ENCODE results near the gene DENND5B.
"Not testable (repeated sequence)": the region's sequence is repeated elsewhere in the genome, so short reads cannot be mapped to it uniquely, and the experiment has no call there.

The DENND5B gene

DNA sequence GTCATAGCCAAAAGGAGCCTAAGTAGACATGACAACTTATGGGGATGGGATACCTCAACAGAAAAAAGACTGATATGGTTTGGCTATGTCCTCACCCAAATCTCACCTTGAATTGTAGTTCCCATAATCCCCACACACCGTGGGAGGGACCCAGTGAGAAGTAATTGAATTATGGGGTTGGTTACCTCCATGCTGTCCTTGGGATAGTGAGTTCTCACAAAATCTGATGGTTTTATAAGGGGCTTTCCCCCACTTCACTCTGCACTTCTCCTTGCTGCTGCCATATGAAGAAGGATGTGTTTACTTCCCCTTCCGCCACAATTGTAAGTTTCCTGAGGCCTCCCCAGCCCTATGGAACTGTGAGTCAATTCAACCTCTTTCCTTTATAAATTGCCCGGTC lies 89.9 kb downstream of the DENND5B start:
- DNase-seq, result not testable (repeated sequence)

DNA sequence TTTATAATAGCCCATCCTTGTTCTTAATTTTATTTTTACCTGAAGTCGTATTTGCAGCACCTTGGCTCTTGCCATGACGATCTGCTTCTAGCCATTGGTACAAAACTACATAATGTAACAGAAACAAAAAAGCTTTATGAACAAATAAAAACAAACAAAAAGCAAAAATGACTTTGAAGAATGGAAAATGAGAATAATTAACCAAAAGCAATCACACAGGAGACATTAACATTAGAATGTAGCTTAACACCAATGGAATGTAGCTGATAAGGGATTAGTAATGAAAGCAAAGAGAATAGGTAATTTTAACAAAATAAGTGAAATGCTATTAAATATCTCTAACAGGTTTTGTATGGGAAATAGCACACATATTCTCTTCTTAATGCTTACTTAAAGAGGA lies 91.4 kb downstream of the DENND5B start:
- DNase-seq, result no peak

DNA sequence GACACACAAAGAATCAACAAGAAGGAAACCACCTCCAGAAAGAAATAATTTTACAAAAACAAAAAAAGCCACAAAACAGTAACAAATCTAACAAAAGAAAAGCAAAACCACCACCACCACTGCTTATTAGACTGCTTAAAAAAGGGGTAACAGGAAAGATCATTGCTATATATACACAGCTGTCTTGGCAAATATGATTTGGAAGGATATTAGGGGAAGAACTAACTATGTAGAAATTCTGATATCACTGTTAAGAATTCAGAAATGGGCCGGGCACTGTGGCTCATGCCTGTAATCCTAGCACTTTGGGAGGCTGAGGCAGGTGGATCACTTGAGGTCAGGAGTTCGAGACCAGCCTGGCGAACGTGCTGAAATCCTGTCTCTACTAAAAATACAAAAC lies 92.5 kb downstream of the DENND5B start:
- no peak for DNase-seq

DNA sequence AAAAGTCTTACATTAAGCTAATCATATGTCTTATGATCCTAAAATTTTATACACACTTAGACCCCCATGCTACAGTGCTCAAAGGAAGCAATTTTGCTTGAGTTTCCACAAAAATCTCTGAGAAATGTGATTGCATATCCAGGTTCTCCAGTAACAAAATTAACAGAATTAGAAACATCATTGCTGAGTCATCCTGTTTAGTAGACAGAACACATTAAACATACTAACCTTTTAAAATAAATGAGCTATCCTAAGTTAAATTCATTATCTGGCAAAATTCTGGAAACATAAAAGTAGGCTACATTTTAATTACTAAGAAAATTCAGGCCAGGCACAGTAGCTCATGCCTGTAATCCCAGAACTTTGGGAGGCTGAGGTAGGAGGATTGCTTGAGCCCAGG lies 94.7 kb downstream of the DENND5B start:
- DNase-seq, result no peak

DNA sequence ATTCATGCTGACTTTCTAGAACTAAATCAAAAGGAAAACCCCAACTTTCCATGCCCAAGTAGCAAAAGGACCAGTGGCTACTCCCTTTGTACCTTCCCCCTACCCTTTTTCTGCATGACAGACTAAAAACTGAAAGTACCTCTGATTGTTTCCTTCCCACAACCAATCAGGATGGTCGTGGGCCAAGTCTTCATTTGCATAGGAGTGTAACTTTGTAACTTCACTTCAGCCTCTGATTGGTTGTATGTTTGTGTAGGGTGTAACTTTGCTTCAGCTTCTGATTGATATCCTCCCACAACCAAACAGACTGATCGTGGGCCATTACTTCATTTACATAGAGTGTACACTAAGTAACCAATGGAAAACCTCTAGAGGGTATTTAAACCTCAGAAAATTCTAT lies 96.5 kb downstream of the DENND5B start:
- no peak for DNase-seq

DNA sequence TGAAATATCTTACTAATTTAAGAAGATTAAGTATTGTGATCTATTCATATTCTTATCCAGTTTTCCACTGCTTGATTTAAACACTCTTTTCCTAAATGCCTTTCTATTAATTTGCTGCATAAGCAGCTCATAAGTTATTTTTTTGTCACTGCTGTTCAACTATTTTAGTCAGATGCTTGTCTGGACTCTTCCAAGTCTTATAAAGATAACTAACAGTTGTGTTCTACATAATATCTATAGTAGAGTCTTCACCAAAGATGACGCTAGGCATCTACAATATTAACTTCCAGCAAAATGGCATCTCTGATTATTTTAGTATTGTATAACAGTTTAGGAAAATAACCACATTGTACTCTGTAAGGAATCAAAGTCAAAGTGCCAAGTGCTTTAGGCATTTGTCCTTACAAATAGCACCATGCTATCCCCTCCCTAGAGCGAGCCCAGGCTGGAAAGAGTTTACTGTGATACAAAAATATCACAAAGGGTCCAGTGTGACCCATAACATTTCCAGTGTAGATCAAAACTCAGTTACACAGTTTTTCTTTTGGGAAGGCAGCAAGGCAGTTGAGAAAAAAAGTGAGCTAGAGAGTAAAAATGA lies 98.2 kb downstream of the DENND5B start:
- DNase-seq, result no peak

DNA sequence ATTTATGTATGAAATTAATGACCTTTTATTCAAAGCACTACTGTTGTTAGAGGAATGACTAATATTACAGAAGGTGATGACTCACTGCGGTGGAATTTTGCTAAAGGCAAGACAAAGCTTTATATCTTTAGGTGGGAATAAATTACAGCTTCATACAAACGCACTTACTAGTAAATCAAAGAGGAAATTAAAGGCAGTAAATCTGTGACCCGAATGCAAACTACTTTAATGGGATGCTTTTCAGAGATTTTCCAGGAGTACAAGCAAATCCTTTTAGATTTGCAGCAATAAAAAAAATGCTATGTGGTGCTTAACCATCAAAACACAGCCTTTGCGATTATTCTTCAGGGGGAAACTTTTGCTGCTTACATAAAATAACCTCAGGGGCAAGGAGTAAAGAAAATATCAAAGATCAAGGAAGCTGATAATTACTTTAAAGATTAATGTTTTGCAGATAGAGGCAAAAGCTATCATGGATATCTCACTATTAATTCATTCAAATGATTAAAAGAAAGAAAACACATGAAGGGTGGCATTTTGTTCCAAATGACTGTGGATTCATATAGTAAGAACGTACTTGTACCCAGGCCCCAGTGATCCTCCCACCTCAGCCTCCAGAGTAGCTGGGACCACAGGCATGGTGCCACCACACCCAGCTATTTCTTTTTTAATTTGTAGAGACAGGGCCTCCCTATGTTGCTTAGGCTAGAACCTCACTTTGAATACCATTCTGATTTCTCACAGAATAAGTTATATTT lies 98.9 kb downstream of the DENND5B start:
- no peak for DNase-seq

DNA sequence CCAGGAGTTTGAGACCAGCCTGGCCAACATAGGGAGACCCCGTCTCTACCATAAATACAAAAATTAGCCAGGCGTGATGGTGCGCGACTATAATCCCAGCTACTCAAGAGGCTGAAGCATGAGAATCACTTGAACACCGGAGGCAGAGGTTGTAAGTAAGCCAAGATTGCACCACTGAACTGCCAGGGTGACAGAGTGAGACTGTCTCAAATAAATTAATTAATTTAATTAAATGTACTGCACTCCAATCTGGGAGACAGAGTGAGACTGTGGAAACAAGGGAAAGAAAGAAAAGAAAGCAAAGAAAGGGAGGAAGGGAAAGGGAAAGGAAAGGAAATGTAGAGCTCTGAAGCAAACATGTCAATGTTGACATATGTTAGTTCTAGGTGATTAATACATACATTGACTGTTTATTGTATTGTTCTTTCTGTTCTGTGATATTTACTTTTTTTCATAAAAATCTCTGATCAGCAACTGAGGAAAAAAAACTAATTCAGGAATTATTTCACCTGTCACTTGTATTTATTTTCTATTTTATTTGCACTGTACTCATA lies 99.6 kb downstream of the DENND5B start:
- no peak for DNase-seq

DNA sequence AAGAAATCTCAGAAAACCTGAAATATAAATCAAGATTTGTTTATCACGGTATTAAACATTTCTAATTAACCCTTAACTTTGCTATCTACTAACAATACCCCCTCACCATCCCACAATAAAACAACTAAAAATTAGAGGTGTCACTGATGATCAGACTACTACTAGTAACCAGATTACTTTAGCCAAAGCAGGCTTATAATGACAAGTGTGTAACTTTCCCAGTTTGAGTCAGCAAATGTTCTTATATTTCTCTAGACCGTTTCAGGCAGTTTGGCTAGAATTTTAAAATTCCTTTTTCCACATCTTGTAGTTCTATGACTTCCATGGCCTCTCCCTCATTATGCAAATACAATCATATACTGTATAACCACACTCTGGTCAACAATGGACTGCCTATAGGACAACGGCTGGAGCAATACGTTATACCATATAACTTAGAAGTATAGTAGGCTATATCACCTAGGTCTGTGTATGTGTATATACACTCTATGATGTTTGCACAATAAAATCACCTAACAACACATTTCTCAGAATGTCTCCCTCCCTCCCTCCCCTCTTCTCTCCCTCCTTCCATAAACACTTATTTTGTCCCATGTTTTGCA lies 102.1 kb downstream of the DENND5B start:
- DNase-seq, result no peak

DNA sequence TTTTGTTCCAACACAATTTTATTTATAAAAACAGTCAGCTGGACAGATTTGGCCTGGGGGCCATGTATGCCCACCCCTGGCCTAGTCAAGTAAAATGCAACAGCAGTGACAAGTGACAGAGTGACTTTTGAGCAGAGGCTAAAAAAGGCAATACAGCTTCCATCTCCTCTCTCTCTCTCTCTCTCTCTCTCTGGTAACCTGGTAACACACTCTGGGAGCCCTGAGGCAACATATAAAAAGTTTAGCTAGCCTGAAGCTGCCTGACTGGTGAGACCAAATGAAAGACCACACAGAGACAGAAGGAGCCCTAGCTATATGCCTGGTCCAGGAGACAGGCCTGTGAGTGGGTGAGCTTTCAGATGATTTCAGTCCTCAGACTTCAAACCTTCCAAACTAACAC lies 105.4 kb downstream of the DENND5B start:
- DNase-seq, result no peak

DNA sequence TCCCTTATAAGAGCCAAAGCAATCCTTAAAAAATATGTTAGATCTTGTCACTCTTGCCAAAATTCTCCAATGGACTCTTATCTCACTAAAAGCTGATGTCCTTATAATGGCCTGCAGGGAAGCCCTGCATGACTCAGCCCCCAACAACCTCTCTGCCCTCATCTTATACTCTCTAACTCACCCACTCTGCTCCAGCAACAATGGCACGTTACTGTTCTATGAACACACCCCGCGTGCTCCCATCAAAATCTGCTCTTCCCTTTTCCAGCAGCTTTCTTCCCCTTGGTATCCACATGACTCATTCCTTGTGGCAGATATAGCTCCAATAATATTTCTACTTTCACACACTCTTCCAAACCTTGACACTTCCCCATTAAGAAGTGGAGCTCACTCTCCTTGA lies 108.1 kb downstream of the DENND5B start:
- no peak for DNase-seq

DNA sequence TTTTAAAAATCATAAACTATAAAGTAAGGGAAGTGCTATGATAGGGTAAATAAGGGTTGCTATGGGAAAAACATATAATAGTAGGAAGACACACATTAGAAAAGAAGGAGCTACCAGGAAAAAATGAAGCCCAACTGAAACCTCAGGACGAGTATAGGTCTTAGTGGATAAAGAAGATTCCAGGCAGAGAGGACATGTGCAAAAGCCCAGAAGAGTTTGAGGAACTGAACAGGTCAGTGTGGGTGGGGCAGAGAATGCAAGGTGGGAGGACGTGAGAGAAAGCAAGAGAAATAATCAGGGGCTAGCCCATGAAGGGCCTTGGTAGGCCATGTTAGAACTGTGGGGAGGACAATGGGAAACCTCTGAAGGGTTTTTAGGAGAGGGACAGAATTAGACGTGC lies 109.5 kb downstream of the DENND5B start:
- DNase-seq, result no peak

DNA sequence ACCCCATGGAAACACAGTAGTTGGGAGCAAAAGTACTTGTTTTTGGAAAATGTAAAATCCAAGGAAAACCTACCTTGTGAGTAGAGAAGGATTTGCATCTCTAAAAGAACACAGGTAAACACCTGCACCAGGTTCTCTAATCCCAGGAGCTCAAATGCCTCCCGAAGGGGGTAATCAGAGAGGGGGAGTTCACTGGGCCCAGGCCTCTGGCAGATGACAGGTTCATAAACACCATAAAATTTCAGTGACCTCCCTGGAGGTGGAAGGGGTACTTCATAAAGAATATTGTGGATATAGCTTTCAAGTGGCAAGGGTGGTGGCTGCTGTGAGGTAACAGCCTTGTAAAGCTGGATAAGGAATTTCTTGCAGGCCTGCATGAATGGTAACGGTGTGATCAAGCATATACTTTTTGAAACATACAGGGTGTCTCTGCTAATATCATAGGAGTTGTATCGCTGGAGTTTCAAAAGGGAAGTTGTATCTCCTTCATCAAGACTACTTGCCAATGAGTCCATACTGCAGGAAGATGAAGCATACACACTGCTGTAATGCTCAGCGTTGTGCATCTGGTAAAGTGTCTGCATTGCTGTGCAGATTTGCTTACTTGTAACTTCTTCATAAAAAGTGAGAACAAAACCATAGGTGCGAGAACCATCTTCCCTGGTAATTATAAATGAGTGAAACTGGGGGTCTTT lies 111.3 kb downstream of the DENND5B start:
- DNase-seq, result no peak

DNA sequence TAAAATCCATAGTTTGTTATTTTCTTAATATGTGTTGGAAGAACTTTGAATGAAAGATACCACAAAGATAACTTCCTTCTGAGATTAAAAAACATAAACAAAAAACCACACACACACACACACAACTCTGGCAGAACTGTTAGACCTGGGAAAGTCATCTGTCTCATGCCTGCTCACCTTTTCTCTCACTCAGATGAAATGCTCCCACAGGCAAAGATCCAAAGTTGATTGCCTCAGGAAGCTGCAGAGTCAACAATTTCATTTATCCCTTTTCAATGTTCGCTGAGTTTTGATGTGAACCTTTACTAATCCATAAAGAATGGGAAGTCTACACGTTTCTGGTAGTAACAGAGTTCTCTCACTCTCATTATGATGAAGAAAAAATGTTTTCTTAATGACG lies 112.0 kb downstream of the DENND5B start:
- no peak for DNase-seq

DNA sequence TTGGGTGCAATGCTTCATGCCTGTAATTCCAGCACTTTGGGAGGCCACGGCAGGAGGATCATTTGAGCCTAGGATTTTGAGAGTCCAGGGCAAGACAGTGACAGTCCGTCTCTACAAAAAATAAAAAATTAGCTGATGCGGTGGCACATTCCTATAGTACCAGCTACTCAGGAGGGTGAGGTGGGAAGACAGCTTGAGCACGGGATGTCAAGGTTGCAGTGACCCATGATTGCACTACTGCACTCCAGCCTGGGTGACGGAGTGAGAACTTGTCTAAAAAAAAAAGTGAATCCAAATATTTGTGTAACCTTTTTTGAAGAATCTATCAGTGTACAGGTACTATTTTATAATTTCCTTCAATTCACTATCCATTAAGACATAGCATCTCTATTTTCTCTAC lies 112.5 kb downstream of the DENND5B start:
- no peak for DNase-seq

DNA sequence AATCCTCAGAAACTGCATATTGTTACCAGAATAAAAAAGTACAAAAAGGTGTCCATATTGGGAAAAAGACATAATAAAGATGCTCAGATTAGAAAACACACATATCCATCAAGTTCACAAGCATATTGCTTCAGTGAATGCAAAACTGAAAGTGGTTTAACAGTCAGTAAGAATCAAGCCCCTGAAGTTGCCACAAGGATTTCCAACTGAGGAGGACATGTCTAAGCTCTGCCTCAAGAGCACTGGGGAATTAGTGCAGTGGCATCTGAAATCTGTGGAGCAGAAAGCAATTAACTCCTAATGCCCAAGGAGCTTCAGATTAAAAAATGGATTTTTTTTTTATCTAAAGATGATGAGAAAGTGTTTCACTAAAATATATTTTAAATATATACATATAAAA lies 113.2 kb downstream of the DENND5B start:
- no peak for DNase-seq

DNA sequence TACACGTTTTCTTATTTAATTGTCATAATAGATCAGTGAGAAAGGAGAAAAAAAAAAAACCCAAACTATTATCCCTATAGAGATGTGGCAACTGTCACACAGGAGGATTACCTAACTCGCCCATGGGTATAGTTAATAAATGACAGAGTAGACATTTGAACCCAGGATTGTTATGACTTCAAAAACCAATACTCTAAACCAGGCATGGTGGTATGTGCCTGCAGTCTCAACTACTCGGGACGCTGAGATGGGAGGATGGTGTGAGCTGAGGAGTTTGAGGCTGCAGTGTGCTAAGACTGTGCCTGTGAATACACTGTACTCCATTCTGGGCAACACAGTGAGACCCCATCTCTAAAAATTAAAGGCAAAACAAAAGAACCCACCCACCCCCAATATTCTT lies 114.5 kb downstream of the DENND5B start:
- DNase-seq, result no peak

DNA sequence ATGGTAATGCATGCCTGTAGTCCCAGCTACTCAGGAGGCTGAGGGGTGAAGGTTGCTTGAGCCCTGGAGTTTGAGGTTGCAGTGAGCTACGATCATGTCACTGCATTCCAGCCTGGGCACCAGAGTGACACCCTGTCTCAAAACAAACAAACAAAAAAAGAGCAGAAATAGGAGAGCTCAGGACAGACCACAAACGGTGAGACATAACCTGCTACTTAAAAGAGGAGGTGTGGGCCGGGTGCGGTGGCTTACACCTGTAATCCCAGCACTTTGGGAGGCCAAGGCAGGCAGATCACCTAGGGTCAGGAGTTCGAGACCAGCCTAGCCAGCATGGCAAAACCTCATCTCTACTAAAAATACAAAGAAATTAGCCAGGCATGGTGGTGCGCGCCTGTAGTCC lies 115.3 kb downstream of the DENND5B start:
- DNase-seq, result not testable (repeated sequence)

DNA sequence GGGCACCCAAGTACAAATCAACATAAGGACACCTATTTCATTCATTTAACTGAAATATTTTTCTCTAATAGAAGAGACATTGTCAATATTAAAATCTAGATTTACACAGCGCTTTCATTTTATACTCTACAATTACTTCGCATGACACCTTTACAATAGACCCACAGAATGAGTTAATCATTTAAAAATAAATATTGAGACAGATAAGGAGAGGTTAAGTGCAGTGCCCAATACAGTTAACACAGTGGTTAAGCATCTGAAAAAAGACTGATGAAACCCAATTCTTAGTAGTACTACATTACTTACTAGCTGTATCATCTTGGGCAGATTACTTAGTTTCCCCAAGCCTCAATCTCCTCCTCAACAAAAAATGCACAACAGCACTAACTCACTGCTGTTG lies 116.2 kb downstream of the DENND5B start:
- DNase-seq, result no peak

DNA sequence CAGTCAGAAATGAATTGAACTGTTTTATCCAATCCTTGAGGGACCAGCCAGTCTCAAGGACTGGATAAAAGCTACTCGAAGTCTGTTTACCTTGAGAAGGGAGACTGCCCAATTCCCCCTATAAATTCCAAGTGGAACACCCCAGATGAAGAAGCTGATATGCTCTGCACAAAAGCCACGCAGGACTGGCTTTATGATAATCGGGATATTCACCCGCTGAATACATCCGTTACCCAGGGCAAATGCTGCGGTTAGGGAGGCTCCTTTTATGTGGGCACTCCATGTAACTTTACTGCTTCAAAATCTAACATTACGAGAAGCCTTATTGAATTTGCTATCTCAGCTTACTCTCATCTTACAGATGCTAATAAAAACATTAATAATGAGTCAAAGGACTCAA lies 119.1 kb downstream of the DENND5B start:
- no peak for DNase-seq

DNA sequence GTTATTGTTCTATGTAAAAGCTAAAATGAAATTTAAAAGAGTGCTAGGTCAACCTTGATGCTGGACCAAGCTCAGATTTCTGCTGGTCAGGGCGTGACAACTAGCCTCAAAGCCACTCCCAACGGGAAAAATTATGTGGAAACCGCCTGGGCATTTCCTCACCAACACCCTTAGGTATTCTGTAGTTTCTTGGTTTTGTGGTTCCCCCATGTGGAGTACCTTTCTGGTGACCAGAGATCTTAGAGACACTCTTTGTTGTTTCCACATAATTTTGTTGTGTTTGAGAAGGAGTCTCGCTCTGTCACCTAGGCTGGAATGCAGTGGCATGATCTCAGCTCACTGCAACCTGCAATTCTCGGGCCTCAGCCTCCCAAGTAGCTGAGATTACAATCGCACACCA lies 119.9 kb downstream of the DENND5B start:
- DNase-seq, result no peak

DNA sequence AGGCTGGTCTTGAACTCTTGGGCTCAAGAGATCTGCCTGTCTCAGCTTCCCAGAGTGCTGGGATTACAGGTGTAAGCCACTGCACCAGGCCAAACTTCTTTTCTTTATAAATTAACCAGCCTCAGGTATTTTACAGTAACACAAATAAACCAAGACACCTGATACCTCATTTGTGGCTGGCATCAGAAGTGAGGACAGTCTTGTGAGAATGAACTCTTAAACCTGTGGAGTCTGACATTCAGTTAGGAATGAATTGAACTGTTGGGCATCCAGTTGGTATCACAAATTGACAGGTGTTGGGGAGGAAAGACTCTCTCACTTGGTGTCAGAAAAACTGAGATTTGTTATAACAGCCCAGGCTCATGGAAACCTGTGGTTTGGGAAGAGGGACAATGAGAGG lies 120.5 kb downstream of the DENND5B start:
- DNase-seq, result no peak

DNA sequence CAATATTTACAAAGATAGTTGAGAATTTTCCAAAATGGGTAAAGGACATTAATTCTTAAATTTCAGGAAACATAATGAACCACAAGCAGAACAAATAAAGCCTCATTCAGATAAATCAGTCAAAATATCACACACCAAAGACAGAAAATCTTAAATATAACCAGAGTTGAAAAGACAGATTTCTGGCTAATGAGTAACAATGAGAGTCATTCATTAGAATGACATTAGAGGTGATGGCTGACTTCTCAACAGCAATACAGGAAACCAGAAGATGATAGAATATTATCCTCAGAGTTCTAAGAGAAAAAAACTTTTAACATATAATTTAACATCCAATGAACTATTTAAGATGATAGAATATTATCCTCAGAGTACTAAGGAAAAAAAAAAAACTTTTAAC lies 124.2 kb downstream of the DENND5B start:
- DNase-seq, result no peak

DNA sequence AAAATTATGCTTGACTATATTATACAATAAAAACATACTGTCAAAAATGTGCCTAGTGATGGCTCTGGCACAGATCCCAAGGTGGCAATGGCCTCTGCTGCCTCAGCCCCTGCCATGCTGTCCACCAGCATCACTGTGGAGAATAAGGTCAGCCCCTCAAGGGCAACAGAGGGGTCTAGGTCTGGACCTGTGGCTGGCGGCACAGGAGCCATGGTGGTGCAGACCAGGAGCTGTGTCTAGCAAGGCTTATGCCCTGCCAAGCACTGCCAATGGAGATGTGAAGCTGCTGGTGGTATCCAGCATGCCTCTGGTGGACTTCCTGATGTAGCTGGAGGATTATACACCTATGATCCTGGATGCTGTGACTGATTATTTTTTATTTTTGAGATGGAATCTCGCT lies 125.9 kb downstream of the DENND5B start:
- no peak for DNase-seq

All from SIG-M5 (cell line).